NCI-H524 treated with DMSO at 0.1 percent for 48 hours (cell line): ENCODE results near the gene OR2W3.

Experiments used
- DNase-seq: peaks from one replicate; lab custom pipeline; 2025; lab: John Stamatoyannopoulos, UW

The OR2W3 gene

DNA sequence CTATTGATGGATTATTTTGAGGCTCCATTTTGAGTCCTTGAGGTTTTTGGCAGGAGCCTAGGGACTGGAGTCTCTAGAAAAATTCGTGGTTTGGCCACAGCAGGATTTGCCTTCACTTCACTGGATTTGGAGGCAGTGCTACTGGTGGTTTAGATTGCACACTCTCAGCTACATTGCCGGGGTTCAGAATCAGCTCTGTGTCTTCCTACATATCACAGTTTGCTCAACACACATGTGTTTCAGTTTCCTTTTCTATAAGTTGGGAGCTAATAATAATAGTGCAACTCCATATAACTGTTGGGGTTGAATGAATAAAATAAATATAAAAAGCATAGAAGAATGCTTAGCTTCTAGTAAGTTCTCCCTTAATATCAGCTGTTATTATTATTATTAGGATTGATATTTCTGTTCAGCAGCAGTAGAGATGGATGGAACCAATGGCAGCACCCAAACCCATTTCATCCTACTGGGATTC, at the start of gene OR2W3:
Gene OR2W3 (plus strand): TSS at position 425 of the 475 bp plus-strand sequence. CDS start 0 bp downstream, at position 425.
- DNase-seq = no peak

DNA sequence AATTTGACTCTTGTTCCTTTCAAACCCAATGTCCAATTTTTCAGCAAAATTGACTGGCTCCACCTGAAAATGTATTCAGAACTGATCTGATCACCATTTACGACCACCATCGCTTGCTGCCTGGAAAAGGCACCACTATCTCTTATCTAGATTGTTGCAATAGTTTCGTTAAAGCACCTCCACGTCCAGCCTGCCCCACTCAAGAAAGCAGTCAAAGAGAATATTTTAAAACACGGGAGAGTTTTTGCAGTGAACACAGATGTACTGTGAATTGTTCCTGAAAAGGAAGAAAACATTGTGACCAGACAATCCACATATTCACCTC, 49.7 kb upstream of the OR2W3 start:
- no peak for DNase-seq

DNA sequence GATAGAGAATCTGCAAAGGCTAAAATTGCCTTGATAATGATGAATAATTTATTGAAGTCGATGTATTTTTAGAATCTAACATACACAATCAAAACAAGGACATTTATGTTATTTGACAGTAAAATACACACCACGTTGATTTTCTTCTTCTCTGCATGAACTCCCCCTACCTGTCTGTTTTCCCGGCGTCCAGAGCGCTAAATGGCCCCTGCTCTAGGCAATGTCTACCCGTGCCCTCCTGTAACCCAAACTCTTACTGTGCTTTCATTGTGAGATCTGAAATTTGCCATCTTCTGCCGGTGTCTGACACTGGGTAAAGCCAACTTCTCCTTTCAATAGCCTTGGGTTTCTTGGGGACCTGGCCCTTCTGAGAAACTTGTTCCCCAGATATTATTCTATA, 47.0 kb upstream of the OR2W3 start:
- DNase-seq = no peak

DNA sequence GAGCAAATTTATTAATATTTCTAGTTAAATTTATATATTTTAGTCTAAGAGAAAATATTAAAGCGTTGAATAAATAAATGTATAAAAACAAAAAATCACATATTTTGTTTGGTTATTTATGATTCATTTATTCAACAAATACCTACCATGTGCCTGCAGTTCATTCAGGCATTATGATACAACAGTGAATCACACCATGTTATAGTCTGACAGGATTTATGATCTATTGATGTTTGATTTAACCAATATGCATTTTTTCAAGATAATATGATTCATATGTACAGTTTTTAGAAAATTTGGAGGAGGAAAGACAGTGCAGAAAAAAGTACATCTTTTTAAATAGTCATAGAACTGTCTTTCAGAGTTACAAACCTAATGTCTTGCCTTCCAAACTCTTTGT, 45.8 kb upstream of the OR2W3 start:
- DNase-seq = no peak

DNA sequence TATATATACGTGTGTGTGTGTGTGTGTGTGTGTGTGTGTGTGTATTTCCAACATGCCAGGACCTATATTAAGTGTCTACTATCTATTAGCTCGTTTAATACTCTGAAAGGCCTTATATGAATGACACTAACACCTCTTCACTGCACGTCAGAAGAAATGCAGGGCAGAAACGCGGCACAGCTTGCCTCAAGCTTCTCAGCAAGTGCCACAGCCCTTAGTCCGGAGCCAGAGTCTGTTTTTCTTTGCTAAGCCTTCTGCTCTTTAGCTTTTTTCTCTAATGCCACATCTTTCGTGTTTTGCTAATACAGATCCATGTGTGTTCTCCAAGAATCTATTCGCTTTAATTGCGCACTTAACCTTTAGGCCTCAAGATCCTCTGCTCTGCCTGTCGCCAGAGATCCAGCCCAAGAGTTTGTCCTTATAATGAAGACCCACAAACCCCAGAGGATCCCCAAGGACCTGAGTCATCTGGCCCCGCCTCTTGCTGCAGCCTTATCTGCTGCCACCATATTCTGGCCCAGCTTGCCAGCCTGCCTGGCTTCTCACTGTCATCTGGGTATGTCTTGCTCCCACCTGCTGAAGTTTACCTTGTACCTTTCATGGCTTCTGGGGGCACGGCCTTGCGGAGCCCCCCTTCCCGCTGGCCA, 40.4 kb upstream of the OR2W3 start:
- DNase-seq = no peak

DNA sequence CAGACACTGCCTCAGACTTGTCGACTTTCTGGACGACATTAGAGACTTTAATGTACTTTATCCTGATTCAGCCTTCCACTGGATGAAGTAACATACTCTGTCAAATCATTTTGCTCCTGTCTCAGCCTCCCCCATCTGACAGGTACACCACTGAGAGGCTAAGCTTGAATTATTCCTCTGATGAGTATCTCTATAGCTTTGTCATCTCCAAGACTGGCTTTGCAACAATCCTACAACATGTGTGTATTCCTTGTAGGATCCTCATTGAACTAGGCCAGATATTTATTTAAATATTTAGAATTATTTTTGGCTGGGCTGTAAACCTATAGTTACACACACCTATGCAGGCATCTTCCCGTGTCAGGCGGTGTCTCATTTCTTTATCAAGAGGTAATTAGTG, 39.5 kb upstream of the OR2W3 start:
- DNase-seq = no peak

DNA sequence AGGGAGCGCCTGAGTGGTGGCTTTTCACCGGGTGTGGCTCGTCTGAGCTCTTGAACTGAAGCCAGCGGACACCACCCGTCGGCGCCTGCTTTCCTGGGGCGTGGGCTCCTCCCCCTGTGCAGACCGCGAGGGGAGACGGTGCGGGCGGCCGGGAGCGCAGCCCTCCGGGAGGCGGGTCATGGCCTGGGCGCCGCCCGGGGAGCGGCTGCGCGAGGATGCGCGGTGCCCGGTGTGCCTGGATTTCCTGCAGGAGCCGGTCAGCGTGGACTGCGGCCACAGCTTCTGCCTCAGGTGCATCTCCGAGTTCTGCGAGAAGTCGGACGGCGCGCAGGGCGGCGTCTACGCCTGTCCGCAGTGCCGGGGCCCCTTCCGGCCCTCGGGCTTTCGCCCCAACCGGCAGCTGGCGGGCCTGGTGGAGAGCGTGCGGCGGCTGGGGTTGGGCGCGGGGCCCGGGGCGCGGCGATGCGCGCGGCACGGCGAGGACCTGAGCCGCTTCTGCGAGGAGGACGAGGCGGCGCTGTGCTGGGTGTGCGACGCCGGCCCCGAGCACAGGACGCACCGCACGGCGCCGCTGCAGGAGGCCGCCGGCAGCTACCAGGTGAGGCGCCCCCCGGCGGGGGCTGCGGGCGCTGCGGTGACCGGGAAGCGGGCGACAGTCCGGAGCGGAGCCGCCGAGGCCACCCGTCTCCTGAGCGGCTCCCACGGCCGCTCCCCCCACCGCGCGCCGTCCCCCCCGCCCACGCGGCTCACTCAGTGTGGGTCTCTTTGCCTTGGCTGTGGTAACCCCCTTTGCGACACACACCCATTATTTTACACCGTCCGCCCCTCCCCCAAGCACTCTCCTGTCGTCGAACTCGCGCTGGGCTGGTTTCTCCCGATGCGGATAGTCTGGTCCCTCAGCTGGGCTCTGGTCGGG, 38.1 kb upstream of the OR2W3 start, which contains the start of gene TRIM58:
Gene TRIM58 (plus strand): TSS at position 119 of the 916 bp plus-strand sequence. CDS start 60 bp downstream, at position 179.
- DNase-seq = no peak

DNA sequence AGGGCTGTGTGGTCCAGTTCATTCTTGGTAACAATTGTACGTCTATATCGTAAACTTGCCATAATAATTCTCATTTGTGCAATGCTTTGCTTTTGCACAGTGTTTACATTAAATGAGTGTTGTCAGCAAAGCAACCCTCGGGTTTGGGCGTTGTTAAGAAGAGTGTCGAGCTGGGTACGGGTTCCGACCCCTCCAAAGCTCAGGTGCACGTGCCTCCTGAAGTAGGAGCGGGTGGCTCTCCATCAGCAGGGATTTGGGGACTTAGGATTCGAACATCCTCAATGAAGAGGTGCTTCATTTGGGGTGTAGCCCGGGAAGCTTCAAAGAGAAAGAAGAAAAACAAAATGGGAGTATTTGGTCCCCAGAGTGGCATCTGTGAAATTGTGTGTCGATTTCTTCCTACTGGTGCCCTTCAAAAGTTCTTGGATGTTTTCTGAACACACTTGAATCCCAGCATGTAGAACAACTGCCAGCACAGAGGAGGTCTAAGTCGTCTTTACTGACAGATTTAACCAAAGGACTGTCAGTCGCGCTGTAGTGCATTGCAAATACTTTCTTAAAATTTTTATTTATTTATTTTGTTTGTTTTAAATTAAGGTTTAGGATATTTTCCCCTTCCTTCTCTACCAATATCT, 37.3 kb upstream of the OR2W3 start:
- no peak for DNase-seq

DNA sequence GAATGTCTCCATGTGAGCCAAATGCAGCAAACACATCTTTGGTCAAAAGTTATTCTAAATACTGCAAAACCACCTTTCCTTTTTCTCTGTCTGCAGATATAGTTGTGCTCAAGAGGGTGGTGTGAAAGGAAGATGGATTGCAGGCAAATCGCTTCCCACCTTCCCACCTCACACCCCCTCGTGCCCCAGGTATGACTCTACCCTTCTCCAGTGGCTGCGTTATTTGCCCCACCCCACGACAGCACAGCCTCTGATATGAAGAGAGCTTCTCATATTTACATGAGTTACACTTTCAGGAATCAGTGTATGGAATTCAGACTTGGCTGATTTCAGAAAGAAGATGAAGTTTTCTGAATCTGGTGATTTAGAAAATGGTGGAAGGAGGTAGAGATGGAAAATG, 32.6 kb upstream of the OR2W3 start:
- no peak for DNase-seq

DNA sequence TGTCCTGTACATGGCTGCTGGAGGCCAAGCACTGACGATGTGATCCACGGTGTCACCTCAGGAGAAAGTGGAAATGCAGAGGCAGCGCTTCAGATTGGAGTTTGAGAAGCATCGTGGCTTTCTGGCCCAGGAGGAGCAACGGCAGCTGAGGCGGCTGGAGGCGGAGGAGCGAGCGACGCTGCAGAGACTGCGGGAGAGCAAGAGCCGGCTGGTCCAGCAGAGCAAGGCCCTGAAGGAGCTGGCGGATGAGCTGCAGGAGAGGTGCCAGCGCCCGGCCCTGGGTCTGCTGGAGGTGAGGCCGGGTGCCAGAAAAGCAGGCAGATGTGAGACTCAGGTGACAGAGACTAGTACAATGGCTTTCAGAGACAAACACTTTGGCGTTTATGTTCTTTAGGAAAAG, 30.7 kb upstream of the OR2W3 start:
- DNase-seq = no peak

DNA sequence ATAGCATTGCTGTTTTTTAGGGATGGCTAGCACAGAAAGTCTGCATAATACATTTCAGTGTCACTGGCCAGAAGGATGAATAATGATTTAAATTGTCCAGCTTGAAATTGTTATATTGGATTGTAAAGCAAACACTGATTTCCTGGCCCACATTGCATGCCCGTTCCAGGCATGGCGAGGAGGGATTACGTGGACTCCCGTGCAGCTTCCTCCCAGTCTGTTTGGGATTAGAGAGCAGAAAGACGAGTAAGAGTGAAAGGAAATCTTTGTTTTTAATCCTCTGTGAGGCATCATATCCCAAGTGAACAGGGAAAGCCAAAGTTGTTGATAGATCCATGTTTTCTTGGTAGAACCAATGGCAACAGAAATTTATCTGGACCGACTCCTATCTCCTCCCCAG, 30.0 kb upstream of the OR2W3 start:
- DNase-seq = no peak

DNA sequence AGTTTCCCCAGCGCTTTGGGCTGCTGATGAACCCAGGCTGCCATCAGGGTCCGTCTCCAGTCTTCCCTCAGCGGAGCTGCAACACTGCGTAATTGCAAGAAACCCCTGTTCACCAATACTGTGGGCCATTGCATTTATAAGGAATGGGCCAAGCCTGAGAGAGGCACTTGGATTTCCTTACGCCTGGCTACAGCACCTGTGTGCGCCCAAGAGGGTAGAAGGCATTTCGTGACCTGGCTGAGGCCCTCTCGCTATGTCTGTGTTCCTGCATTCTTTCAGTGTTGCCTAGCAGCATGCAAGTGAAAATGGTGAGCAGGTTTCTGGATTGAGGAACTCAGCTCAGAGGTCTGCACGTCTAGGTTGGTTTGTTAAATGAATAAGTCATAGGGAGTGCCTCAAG, 12.0 kb upstream of the OR2W3 start:
- no peak for DNase-seq

DNA sequence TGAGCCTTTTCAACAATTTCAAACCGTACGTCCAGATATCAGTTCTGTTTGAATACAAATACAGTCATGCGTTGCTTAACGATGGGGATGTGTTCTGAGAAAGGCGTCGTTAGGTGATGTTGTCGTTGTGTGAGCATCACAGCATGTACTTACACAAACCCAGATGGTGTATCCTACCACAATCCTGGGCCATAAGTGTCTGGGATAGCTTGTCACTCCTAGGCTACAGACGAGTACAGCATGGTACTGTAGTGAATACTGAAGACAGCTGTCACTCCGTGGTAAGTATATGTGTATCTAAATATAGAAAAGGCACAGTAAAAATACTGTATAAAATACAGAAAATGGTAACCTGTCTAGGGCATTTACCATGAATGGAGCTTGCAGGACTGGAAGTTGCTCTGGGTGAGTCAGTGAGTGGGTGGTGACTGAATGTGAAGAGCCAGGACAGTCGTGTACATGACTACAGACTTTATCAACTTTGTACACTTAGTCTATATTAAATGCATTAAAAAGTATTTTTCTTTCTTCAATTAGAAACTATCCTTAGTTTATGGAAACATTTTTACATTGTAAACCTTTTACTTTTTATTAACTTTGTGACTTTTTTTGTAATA, 10.5 kb upstream of the OR2W3 start:
- DNase-seq = no peak

DNA sequence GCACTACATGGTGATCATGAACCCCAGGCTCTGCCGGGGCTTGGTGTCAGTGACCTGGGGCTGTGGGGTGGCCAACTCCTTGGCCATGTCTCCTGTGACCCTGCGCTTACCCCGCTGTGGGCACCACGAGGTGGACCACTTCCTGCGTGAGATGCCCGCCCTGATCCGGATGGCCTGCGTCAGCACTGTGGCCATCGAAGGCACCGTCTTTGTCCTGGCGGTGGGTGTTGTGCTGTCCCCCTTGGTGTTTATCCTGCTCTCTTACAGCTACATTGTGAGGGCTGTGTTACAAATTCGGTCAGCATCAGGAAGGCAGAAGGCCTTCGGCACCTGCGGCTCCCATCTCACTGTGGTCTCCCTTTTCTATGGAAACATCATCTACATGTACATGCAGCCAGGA, 589 bp downstream of the OR2W3 start:
- no peak for DNase-seq

DNA sequence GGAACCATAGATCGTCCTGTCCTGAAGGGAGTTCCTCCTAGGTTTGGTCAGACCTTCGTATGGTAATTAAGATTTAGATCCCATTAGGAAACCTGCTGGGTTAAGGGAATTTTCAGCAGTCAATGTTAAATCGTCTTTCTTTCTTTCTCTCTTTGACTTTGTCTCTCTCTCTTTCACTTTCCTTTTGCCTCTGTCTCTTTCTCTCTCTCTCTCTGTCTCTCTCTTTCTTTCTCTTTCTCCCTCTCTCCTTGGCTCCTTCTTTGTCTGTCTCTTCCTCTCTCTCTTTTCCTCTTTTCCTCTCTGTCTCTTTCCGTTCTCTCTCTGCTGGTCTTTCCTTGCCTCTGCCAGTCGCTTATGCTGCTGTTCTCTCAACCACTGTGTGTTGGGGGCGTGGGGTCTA, 8.7 kb downstream of the OR2W3 start:
- no peak for DNase-seq

DNA sequence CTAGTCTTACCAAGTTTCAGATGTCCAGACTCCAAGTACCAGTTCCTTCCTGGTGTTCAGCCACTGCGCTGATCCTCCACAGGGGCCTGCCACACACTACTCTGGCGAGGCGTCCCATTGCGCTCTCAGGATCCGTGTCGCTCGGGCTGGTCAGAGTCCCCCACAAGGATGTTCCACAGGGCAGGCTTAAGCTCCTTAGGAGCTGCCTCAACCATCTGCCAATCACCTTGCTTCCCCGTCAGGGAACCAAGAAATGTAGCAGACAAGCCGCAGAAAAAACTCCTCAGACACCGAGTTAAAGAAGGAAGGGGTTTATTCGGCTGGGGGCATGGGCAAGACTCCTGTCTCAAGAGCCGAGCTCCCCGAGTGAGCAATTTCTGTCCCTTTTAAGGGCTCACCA, 9.8 kb downstream of the OR2W3 start:
- no peak for DNase-seq

DNA sequence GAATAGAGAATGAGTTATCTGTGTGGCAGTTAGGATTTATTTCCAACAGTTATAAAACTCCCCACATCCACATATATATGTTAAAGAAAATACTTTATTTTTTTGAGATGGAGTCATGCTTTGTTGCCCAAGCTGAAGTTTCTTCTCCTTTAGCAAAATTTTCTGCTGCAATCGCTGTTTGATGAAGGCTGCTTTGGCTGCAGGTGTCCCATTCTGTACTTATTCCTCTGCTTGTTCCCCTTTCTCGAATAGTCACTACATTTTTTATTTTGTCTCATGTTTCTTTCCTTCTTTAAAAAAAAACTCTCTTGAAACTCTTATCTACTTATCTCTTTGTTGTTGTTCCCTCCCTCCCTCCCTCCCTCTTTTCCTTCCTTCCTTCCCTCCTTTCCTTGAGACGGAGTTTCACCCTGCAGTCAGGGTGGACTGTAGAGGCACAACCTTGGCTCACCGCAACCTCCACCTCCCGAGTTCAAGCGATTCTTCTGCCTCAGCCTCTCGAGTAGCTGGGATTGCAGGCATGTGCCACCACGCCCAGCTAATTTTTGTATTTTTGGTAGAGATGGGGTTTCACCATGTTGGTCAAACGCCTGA, 10.6 kb downstream of the OR2W3 start:
- no peak for DNase-seq

DNA sequence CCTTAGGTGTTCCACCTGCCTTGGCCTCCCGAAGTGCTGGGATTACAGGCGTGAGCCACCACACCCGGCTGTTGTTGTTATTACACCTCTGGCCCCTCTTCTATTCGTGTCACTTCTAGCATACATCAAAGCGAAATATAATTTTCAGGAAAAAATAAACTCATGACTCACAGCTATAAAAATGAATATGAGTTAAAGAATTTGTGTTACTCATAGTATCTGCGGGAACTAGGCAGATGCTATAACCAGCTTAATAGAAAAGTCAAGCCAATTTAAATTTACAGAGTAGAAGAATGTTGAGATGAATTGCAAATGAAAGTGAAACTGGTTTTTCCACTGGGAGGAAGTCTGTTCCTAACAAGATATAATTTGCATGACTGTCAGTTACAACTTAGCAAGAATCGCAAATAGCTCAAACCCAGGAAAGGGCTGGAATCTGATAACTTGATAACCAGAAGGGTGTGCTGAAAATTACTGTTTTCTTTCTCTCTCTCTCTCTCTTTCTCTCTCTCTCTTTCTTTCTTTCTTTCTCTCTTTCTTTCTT, 11.2 kb downstream of the OR2W3 start:
- no peak for DNase-seq

DNA sequence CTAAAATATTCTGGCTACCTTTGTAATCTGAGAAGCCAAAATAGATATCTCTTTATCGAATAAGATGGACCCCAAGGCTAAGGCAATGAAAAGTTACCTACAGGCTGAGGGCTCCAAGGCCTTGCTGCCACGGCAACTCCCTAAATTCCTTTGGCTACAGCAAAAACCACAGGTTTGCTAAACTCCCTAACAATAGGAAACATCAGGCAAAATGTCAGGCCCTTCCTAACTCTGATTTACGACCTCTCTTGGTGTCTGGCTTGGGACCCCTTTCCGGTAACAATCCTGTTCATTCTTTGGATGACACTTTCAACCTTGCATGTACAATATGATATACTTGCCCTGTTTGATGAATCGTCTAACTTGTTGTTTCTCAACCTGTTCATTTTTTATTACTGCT, 13.4 kb downstream of the OR2W3 start:
- DNase-seq = no peak

DNA sequence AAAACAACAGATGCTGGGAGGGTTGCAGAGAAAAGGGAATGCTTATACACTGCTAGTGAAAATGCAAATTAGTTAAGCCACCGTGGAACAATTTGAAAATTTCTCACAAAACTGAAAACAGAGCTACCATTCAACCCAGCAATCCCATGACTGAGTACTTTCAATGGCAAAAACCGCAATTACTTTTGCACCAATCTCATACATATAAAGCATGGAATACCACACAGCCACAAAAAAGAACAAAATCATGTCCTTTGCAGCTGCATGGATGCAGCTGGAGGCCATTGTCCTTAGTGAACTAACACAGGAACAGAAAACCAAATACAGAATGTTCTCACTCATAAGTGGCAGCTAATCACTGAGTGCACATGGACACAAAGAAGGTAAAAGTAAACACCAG, 18.4 kb downstream of the OR2W3 start:
- no peak for DNase-seq

DNA sequence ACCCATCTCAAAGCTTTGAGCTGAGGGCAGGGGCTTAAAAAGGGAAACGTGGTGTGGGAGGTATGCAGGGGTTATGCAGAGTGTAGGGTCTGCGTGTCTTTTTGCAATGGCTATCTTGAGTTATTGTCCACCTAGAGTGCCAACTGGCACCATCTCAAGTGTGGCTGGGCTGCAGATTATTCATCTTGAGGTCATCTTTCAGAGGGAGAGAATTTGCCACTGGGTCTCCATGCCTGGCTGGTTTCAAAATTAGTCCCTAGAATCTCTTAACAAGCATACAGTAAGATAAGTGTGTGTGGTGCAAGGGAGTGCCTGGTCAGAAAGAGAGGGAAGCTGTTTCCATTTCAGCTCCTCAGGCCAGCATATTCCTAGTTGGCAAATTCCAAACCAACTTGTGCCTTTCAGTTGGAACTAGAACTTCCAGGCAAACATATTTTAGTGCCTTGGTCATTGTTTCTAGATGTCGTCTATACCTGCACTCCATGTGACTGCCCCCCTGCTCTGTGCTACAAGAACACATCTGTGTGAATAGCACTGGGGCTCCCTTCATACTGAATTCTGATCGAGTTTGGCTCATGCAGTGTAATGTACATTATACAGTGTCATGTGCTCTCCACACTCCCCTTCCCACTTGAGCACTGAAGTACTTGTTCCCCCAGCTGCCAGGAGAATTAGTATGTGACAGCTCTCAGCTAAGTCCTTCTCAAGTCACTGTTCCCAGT, 19.7 kb downstream of the OR2W3 start:
- no peak for DNase-seq
